ENCODE results near the gene DPCD.

The DPCD gene

DNA sequence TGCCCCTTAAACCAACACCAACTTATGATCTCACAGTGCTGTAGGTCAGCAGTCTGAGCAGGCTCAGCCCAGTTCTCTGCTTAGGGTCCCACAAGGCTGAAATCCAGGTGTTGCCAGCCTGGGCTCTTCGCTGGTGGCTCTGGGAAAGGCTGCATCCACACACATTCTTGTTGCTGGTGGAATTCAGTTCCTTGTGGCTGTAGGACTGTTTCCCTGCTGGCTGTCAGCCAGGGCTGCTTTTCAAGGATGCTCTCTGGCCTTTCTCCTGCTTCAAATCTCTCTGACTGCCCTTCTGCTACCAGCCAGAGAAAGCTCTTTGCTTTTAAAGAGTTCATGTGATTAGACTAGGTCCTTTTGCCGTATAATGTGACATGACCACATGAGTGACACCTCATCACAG, 15.3 kb upstream of the DPCD start:
- DNase-seq (ENCODE audit: low spot score) = no peak
- Histone ChIP-seq H3K27ac (no peak overlapping the region), H3K4me3 (no peak overlapping the region)
- TF ChIP-seq, protein P1, sequence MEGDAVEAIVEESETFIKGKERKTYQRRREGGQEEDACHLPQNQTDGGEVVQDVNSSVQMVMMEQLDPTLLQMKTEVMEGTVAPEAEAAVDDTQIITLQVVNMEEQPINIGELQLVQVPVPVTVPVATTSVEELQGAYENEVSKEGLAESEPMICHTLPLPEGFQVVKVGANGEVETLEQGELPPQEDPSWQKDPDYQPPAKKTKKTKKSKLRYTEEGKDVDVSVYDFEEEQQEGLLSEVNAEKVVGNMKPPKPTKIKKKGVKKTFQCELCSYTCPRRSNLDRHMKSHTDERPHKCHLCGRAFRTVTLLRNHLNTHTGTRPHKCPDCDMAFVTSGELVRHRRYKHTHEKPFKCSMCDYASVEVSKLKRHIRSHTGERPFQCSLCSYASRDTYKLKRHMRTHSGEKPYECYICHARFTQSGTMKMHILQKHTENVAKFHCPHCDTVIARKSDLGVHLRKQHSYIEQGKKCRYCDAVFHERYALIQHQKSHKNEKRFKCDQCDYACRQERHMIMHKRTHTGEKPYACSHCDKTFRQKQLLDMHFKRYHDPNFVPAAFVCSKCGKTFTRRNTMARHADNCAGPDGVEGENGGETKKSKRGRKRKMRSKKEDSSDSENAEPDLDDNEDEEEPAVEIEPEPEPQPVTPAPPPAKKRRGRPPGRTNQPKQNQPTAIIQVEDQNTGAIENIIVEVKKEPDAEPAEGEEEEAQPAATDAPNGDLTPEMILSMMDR (IDR thresholded peaks at IDR 0.05) = no peak

DNA sequence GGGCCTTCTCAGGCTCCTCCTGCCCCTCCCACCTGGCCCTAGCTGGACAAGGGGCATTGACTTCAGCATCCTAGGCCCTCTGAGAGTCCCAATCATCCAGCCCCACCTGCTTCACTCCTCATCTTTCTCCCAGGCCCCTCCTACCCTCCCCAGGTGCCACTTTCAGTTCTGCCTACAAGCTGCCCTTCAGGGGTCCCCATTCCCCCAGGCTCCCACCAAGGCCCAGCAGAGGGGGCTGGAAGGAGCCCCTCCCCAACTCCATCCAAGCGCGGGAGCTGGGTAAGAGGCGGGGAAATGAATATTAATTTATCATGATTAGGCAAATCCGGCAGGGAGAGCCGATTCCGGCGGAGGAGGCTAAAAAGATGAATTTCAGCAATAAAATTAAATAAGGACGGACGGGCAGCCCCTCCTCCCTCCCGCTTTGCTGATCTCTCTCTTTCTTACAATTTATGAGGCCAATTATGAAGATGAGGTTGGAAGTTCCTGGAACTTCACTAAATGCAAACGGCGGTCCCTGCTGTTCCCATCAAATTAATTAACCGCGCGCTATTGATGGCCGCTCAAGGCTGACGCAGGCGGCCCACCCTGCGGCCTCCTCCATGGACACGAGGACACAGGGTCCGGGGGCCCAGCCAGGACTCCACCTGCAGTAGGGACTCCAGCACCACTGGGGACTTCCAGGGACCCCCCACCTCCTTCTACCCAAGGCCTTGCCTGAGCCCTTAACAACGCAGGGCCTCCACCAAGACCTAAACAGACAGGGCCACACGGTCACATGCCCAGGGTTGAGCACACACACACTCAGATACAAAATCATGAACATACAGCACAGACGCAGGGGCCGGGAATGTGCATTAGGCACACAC, 14.0 kb upstream of the DPCD start:
- DNase-seq (ENCODE audit: low spot score) = no peak

DNA sequence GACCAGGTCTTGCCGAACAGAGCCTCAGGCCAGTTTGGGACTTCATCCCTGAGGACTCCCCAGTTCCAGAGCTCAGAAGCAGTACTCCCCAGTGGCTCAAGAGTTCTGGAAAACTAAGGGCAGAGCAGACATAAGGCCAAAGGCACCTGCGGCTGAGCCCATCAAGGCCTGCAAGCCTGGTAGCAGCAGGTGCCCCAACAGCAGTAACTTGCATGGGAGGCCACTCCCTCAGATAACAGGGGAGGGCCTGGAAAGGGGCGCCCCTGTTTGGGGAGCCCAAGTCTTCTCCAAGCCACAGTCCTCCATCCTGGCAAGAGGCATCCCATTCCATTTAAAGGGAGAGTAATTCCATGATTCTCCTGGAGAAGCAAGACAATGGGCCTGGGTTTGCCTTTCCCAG, 13.0 kb upstream of the DPCD start:
- TF ChIP-seq, protein P1 (IDR thresholded peaks at IDR 0.05) = no peak
- DNase-seq (ENCODE audit: low spot score) = no peak
- H3K4me3 ChIP-seq = no peak overlapping the region
- no peak overlapping the region for H3K27ac ChIP-seq

More for the DNA sequence above, 14.0 kb upstream of the DPCD start:
- H3K4me3 ChIP-seq = no peak overlapping the region
- no peak overlapping the region for H3K27ac ChIP-seq
- TF ChIP-seq, protein P1 (IDR thresholded peaks at IDR 0.05) = no peak

DNA sequence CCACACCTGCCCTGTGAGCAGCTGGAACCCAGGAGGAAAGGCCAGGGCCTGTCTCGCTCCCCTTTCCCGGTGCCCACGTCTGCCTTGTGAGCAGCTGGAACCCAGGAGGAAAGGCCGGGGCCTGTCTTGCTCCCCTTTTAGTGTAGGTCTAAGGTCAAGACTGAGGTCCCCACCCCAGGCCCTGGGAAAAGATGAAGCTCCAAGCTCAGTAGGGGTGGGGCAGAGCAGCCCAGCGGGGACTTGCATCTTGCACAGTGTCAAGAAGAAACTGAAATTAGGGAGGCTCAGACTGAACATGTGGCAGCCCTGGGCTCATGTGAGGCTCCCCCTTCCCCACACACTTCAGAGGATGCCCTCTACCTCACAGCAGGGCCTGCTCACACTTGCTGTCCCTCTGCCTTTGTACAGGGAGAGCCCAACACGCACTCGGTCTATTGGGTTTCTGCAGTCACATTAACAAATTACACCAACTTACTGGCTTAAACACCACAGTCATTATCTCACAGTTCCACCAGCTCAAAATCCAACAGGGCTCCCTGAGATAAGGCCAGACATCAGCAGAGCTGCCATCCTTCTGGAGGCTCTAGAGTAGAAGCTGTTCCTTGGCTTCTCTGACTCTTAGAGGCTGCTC, 12.4 kb upstream of the DPCD start:
- no peak for DNase-seq (ENCODE audit: low spot score)
- TF ChIP-seq, protein P1 (IDR thresholded peaks at IDR 0.05) = no peak
- Histone ChIP-seq H3K27ac (no peak overlapping the region), H3K4me3 (no peak overlapping the region)

DNA sequence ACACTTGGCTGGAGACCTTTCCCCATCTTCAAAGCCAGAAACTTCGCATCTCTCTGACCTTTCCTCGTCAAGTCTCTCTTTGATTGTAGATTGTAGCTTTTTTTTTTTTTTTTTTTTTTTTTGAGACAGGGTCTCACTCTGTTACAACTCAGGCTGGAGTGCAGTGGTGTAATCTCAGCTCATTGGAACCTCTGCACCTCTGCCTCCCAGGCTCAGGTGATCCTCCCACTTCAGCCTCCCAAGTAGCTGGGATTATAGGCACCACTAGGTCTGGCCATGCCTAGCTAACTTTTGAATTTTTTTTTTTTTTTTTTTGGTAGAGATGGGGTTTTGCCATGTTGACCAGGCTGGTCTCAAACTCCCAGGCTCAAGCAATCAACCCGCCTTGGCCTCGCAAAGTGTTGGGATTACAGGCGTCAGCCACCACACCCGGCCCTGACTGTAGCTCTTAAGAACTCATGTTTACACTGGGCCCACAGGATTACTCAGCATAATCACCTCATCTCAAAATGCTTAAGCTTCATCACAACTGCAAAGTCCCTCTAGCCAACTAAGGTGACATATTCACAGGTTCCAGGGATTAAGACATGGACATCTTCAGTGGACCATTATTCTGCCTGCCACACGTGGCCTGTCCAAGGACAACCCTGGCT, 11.8 kb upstream of the DPCD start:
- TF ChIP-seq, protein P1 (IDR thresholded peaks at IDR 0.05) = no peak
- no peak overlapping the region for H3K27ac ChIP-seq
- DNase-seq (ENCODE audit: low spot score) = no peak
- no peak overlapping the region for H3K4me3 ChIP-seq

DNA sequence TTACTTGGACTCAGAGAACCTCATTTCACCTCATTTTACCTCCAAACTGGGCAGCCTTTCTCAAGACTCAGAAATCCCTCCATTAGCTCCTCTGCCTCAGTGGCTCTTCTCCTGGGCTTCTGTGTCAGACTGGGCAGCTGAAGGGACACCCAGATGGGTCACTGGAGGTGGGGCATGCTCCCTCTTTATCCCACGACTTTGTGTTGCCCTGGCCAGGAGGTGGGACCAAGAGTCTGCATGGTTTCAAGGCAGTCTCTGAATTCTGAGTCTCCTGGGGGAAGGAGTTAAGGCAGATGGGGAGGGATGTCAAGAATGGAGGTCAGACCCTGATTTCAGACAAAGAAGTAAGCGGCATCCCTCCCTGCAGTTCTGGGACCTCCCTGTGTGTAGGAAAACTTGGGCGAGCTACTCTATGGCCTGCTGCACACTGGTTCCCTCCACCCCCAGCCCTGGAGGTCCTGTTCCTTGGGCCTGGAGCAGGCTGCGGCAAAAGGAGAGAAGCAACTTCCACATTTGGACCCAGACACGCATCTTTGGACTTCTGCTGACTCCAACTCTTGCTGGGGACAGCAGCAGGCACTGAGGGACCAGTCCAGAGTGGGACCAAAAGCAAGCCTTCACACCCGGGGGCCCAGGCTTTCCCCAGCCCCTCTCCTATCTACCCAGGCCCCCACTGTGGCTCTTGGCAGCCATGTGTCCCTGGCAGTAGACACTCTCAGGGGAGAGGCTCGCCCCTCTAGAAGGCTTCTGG, 10.8 kb upstream of the DPCD start:
- Histone ChIP-seq H3K27ac (no peak overlapping the region), H3K4me3 (no peak overlapping the region)
- DNase-seq (ENCODE audit: low spot score) = no peak

More for the DNA sequence above, 10.8 kb upstream of the DPCD start:
- TF ChIP-seq, protein P1 (IDR thresholded peaks at IDR 0.05) = no peak
